ENCODE results near the gene CDC20B.

The CDC20B gene, protein sequence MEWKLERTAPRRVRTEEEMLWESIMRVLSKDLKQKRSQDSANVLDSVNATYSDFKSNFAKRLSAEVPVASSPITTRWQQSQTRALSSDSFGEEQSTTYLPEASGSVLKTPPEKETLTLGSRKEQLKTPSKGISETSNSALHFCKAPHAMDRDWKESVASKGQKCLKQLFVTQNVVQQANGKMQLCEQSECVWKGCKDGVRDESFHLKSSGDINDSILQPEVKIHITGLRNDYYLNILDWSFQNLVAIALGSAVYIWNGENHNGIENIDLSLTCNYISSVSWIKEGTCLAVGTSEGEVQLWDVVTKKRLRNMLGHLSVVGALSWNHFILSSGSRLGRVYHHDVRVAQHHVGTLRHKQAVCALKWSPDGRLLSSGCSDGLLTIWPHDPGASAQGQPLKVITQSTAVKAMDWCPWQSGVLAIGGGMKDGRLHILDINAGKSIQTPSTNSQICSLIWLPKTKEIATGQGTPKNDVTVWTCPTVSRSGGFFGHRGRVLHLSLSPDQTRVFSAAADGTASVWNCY
- 0 to 2.4 (median 0) reads per million in 17 experiments for total RNA-seq

DNA sequence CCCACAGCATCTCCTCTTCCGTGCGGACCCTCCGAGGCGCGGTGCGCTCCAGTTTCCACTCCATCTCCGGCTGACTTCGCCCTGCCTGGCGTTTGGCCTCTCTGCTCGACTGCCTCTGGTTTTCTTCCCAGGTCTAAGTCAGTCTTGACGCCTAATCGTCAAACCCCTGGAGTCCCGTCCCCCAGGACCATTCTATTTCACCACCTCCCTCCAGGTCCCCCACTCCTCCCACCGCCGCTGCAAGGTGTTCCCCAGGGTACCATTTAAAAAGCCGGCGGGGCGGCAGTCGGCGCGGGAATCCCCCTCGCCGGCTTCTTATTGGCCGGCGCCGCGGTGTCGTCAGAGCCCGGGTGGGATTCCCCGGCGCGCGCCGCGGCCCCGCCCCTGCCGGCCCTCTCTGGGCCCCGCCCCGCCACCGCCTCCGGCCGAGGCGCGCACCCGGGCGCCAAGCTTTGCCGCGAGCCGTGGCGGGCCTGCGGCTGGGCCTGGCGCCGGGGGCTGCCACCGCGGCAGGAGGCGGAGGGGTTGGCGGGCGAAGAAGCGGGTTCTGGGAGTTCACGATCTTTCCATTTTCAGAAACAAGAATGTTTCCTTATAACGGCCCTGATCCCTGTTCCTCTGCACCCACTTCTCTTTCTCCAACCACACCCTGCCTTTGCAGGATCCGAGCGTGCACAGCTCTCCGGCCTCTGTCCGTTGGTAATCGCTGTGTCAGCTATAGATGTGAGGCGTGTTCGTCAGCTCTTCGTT is at the start of gene CDC20B:
CDC20B (minus strand) TSS at position 241 of the 750 bp plus-strand sequence; CDS start at position 64, 177 bp downstream.
- DNase-seq: peak; percentile 79 to 94 (median 88)

DNA sequence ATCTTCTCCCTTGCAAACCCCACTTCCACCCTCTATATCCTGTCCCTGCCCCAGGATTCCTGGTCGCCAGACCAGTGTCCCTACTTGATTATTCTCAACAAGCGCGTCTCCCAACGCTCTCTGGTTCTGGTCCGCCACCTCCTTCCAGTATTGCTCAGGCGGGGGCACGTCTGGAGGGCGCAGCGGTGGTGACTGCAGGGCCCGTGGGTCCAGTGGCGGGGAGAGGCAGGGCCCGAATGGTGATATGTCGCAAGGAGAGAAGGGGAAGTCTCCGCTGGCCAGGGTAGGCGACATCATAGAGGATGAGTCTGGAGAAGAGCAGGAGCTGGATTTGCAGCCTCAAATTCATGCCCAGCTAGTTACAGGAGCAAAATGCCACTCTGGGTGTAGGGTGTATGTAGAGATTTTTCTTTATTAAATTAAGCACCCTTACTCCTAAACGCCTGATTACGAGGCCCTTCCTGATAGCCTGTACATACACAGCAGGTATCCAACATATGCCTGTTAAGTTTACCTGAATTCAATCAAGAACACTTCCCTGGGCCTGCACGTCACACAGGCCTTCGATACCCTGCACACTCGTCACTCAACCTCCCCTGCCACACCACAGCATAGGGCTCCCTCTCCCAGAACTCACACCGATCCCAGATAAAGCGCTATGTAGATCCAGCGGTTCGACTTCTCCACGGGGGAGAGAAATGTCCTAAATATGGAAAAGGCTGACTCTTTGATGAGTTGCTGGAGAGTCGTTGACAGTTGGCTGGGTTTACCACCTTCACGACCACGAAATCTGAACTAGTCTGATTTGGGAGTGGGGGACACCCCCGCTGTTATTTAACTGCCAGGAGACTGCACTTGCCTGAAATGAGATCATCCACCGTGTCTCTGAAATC is 49.4 kb upstream of the CDC20B start:
- DNase-seq: peak; percentile 51 to 61 (median 59)

DNA sequence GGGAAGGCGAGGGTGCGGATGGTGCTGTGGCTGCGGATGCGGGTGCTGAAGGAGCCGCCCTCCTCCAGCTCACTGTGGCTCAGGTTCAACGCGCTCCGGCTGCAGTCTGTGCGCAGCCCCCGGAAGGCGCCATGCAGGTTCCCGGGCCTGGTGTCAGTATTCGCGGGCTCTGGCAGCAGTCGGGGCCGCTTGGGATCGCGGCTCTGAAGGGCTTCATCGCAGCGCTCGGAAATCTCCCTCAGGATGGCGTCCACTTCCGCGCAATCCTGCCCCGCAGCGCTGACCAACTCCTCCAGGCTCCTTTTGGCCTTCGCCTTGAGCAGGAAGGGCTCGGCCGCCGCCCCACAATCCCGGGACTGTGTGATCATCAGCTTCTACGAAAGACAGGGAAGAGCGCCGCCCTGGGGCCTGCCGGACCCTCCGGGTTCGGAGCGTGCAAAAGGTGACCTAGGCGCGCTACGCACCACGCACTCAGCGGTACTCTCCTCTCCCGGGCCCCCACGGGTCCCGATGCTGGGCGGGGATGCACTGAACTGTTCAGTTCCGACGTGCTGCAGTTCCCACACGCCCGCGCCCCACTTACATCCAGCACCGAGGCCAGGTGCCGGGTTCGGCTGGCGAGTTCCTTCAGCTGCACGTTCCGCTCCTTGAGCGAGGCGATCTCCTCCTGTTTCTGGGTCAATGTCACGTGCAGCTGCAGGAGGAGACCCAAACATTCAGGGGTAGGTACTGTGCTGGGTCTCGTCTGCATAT is 47.6 kb upstream of the CDC20B start:
- peak in 2 of 4 experiments; percentile 29 to 39 for DNase-seq

DNA sequence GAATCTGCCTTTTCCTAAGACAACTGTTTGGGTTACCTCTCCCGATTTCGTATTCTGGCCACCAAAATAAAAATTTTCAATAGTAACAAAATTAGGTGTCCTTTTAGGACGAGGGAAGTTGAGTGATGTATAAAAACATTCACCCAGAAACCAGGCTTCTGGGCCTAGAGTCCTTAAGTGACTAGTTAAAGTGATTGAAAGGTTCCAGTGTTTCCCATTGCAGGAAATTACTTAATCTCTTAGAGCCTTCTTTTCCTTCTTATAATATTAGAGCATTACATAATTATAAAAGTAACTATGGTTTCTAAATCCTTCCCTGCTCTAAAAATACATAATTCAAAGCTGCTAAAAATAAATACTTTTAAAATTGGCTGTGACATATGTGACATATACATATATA is 46.8 kb upstream of the CDC20B start:
- DNase-seq: no peak

DNA sequence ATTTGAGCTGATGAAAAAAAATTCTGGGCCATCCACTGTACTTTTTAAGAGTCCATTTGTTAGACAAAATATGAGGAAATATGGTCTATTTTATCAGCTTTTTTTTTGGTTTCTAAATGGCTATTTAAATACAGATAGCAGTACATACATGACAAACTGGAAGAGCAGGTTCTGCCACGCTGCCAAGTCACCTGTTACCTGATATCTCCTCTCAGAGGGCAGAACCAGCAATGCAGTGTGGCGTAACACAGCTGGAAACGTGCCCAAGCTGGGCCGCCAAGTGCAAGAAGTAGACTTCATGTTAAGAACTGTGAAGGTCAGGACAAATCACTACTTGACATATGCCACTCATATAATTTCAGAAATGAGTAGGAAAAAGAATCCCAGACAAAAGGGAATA is 46.0 kb upstream of the CDC20B start:
- no peak for DNase-seq

DNA sequence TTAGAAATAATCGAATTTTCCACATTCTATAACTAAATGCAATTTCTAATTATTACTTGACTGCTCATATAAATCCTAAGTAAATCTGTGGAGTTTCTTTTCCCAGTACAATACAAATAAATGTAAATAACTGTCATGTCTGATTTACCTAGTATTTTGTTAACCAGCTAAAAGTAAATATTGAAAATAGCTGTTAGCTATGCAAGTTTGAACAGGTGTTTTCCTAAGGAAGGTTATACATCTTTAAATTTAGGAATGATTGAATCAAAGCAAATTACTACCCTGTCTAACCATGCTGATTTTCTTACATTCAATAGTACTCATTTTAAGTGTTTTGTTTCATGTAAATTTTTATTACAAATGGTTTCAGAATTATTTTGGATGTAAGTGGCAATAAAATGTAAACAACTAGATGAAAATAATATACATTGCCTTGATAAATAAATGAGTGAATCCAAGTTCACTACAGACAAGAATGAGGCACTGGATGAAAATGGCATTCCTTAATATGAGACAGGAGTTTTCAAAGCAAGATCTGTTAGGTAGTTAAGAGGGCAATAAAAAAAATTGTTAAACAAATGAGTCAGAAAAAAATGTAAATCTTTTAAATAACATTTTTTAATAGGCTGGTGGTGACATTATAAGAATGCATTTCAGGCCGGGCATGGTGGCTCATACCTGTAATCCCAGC is 38.4 kb upstream of the CDC20B start:
- DNase-seq: no peak

DNA sequence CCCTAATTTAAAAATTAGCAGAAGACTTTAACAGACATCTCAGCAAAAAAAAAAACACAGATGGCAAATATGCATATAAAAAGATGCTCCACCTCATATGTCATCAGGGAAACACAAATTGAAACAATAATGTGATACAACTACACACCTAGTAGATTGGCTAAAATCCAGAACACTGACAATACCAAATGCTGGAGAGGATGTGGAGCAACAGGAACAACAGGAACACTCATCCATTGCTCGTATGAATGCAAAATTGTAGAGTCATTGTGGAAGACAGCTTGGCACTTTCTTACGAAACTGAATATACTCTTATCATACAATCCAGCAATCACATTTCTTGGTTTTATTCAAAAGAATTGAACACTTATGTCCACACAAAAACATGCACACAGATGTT is 32.0 kb upstream of the CDC20B start:
- no peak for DNase-seq

DNA sequence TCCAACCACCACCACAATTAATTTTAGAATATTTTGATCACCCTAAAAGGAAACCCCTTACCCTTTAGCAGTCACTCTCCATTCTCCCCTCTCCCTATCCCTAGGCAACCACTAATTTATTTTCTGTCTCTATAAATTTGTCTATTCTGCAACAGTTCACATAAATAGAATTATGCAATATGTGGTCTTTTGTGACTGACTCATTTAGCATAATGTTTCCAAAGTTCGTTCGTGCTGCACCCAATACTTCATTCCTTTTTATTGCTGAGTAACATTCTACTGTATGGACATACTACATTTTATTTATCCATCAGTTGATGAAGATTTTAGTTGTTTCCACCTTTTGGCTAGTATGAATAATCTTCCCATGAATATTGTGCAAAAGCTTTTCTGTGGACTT is 18.2 kb upstream of the CDC20B start:
- no peak for DNase-seq

DNA sequence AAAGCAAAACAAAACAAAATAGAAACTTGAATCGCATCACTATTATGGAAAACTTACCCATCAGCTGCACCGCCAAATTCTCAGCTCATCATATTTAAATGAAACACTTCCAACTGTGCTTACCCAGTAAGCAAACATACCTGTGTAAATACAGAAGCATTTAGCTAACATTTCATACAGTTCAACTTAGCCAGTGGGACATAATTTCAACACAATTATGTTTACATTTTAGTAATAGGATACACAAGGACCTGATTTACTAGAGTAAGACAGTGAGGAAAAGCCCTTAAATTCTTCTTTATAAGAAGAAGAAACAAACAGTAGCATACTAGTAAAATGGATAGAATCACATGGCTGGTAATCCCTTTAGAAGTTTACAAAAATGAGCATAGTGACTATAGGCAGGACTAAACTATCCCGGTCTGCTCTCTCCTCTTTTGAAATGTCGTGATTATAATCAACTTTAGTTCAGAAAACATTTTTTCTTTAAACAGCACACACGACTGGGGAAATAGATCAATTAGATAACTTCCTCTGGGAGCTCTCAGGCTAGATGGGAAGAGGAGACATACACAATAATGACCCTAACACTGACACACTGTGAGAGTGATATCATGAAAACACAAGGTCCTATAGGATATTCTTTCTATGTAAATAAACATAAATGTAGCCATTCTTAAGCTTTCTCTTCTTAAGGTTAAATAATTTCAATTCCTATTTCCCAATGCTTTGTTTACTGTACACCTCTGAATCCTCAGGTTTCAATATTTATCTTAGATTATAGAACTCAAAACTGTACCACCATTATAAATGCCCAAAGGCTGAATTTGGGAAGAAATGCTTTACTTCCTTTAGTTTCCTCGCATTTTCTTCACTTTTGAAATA is 15.9 kb upstream of the CDC20B start:
- DNase-seq: no peak

DNA sequence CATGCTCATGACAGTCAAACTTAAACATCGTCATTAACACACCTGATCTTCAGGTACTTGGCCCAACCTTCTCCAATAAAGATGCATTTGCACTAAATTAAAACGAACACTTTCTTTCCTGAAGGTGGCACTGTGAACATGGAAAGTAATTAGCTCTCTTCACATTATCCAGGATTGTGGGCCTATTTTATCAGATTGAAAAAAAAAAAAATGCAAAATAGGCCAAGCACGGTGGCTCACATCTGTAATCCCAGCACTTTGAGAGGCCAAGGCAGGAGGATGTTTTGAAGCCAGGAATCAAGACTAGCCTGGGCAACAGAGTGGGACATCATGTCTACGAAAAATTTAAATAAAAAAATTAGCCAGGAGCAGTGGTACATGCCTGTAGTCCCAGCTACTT is 14.4 kb upstream of the CDC20B start:
- peak in 1 of 4 experiments; percentile 5 for DNase-seq

DNA sequence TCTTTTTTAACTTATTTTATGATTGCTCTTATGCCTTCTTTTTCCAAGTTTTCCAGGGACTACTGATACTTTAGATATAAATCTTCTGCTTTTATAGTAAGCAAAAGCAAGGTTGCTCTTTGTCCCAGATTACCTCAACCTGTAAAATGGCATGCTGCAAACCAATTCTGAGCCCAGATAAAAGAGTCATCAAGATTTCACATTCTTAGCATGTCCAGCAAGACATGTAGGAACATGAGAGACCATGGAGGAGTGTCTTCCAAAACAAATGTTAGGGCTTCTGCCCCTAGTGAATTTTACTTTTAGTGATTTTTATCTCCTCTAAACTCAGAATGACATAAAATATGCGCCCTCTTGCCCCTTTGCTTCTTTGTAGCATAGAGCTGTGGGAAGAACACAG is 7.0 kb upstream of the CDC20B start:
- no peak for DNase-seq

DNA sequence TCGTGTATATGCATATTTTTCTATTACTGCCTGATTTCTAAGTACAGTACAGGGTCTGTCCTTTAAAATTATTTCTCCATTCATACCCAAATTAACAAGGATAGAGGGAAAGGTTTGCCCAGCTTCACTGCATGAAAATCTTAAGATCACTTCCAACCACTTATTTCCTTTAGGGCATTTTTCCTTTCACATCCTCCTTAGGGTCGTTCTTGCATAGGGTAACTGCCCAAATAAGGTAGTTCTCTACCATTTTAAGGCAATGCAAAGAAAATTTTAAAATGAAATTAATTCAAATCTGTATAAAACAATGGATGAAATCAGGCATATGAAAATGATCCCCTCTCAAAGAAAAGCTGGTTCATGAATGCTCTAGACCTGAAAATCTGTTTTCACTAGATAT is 4.1 kb upstream of the CDC20B start:
- peak in 1 of 4 experiments; percentile 20 for DNase-seq

DNA sequence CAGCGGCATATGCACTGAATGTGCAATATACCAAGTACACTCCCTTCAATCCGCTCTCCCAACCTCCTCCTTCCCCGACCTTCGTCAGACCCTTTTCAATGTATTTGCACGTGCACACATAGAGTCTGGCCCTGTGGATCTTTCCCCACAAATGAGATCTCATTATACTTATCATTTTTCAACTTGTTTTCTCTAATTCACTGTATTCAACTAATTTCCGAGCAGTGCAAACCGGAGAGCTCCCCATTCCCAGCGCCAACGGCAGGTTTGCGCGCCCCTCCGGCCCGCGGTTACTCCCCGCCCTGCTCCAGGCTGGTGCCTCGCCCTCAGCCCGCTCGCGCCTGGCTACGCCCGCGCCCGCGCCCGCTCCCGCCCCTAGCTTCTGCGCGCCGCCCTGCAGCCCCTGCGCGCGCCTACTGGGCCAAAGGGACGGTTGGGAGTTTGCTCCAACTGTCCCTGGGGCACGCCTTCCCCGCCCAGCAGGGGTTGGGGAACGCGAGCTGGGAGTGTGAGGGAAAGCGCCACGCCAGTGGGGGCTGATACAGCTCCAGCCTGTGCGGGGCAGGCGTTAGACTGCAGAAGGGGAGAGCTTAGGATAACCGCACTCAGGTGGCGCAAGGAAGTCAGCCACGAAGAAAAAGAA is 3.3 kb upstream of the CDC20B start:
- DNase-seq: peak; percentile 33 to 75 (median 55)

DNA sequence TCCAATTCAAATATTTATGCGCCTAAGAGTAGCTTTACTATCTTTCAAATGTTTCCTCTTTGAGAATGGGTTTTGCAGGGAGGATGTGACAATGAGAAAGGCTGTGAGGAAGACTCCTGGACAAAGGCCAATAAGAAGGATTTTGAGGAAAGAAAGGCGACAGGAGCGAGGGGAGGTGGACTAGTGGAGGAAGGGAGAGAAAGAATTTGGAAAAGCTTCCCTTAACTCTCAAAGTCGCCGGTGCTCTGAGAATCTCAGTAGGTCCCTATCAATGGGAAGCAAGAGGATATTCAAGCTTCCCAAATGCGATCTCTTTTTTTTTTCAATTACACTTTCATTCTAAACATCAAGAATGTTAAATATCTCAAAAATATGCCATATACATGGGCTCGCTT is 2.8 kb upstream of the CDC20B start:
- DNase-seq: no peak

DNA sequence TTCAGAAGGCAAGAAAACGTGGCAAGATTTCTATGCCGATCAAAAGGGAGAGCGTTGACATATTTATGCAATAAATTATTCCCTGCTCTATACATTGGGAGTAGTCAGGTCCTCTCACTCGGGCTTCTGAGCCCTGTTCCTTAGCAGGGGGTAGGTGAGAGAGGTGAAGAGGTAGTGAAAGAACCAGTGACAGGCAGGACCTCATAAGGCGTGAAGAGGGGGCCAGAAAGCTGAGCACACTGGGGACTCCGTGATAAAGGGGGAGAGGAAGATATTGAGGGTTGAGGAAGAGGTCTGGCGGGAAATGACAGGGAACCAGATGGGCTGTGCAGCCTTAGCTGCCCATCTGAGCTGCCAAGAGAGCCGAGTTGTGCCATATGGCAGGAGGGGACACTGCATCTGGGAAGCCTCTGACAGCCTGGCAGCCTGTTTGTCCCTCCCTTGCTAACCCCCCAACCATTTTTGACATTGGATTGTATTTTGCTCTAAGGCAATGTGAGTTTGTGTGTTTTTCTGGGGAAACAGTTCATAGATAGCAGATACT is 782 bp upstream of the CDC20B start:
- peak in 1 of 4 experiments; percentile 3 for DNase-seq

DNA sequence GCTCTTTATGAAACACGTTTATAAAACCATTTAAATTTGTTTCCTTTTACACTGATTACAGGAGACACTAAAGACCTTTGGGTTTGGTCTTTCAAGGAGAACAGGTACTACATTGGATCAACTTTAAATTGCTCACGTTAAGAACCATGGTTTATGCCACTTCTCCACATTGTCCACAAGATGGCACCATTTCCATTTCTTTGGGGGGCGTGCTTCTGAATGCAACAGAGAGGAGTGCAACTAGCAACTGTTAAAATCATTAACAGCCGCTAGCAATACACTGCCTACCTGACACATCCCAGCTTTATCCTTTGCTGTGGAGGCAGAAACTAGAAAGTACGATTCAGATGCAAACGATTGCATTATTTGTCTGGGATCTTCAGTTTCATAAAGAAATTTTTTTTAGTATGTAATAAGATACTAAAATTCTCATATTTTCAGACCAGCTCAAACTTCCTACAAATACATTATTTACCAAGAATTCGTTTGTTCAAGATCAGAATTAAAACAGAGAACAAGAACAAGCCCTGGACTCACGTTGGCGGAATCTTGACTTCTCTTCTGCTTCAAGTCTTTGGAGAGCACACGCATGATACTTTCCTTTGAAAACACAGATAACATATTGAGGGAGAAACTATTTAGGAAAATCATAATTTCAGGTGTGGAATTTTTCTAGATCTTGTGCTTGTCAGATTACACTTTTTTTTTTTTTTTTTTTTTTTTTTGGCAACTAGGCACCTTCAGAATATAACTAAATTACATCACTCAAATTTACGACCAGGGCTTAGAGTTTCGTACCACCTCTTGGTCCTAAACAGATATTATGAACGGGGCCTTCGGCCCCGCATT is 702 bp downstream of the CDC20B start:
- peak; percentile 72 to 86 (median 78) for DNase-seq

DNA sequence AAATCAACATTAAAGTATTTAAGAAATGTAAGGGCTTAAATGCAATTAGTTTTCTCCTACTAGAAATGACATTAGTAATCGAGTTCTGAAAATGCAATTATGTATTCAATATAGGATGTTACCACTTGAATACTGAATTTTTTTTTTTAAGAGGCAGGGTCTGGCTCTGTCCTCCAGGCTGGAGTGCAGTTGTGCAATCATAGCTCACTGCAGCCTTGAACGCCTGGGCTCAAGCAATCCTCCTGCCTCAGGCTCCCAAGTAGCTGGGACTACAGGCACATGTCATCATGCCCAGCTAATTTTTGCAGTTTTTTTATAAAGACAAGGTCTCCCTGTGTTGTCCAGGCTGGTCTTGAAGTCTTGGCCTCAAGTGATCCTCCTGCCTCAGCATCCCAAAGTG is 1.5 kb downstream of the CDC20B start:
- no peak for DNase-seq

DNA sequence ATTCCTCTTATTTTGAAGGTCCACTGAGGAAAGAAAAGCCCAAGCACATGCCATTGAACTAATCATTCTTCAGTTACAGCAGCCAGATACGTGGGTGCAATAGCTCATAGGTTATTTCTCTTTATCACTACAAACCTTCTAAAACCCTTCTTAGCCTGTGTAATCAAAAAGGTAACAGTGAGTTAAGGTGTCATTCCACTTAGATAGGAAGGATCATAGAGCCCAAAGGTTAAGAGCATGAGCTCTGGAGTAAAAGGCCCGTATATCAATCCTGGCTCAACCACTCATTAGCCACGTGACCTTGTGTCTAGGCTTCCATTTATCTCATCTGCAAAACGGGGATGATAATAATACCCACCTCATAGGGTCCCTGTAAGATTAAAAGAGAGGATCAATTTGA is 10.3 kb downstream of the CDC20B start:
- DNase-seq: no peak
